Superior temporal gyrus (tissue), 1 donor: ENCODE results near the gene NAA38.
A peak's percentile ranks its signal among the peaks of the same experiment; 100 is the strongest.
"Not testable (repeated sequence)": the region's sequence is repeated elsewhere in the genome, so short reads cannot be mapped to it uniquely, and the experiment has no call there.

Experiments
- DNase-seq: peaks from one replicate; pipeline ENCODE4 v3.0.0-alpha.2; 2016; ENCODE audit errors: extremely low spot score

Gene NAA38

DNA sequence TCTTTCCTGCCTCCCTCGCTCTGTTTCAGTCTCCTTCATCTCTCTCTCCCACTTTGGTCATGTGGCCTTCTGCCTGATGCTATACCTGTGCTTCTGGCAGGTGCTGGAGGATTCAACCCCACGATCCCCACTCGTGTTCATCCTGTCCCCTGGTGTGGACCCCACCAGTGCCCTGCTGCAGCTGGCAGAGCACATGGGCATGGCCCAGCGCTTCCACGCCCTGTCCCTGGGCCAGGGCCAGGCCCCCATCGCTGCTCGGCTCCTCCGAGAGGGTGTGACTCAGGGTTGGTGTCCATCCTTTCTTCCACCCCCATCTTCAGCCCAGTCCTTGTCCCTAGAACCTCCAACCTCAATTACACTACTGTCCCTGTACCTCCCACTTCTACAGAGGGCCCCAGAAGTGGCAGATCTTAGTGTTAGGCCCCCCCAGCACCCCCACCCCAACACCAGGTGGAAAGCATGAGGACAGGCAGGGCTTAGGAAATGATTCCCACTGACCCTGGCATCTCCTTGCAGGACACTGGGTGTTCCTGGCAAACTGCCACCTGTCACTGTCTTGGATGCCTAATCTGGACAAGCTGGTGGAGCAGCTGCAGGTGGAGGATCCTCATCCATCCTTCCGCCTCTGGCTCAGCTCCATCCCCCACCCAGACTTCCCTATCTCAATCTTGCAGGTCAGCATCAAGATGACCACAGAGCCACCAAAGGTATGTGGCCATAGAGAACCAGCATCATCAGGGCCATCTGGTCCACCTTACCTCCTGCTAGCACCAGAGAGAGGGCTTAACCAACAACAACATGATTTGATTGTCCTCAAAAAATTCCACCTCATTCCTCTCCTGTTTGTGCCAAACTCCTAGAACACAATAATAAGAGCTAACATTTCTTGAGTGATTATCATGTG lies 33.1 kb downstream of the NAA38 start:
- peak; percentile 9 for DNase-seq

GRCh38 chr17:7823581-7824001 lies 33.8 kb downstream of the NAA38 start:
- DNase-seq = no peak

DNA sequence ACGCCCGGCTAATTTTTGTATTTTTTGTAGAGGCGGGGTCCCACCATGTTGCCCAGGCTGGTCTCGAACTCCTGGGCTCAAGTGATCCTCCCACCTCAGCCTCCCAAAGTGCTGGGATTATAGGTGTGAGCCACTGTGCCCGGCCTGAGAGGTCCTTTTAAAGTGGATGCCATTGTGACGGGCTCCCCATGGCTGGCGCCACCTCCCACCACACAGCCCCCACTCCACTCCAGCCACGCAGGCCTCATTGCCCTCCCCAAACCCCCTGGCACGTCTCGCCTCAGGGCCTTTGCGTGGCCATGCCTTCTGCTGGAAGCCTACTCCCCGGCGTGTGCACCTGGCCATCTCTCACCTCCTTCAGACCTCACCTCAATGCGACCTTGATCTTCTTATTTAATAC lies 35.2 kb downstream of the NAA38 start:
- DNase-seq = no peak

- no peak for DNase-seq
These were observed 37.1 kb downstream of the NAA38 start for GRCh38 chr17:7820231-7820630.

DNA sequence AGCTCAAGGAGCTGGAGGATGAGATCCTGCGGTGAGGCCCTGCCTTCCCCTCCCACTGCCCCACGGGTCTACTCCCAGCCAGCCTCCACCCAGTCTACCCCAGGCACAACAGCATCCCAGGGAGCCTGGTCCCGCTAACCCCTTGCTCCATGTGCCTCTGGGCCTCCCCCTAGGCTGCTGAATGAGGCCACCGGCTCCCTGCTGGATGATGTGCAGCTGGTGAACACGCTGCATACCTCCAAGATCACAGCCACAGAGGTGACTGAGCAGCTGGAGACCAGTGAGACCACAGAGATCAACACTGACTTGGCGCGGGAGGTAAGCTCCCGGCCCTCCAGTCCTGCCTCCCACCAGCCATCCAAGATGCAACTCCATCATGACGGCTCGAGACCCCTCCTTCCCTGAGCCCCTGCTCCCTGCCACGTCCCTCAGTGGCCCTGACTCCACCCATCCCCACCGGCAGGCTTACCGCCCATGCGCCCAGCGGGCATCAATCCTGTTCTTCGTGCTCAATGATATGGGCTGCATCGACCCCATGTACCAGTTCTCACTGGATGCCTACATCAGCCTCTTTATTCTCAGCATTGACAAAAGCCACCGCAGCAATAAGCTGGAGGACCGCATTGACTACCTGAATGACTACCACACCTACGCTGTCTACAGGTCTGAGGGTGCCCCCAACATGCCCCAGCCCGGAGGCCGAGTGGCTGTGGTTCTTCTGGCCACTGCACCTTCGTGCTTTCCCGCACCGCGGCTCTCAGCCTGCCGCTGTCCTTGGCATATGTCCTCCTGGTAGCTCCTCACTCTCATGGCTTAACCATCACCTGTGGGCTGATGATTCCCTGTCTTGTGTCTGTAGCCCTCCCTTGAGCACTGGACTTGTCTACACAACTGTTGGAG lies 38.4 kb downstream of the NAA38 start:
- DNase-seq = no peak

GRCh38 chr17:7818026-7818425 lies 39.3 kb downstream of the NAA38 start:
- no peak for DNase-seq

DNA sequence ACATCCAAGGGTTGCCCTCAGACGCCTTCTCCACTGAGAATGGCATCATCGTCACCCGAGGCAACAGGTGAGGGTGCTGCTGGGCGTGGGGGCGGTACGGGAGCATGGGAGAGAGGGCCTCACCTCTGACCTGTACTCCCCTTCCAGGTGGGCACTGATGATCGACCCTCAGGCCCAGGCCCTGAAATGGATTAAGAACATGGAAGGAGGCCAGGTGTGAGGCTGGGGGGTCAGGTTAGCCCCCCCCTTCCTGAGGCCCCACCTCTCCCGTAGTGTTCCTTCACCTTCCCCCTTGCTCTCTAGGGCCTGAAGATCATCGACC lies 39.8 kb downstream of the NAA38 start:
- DNase-seq = no peak

DNA sequence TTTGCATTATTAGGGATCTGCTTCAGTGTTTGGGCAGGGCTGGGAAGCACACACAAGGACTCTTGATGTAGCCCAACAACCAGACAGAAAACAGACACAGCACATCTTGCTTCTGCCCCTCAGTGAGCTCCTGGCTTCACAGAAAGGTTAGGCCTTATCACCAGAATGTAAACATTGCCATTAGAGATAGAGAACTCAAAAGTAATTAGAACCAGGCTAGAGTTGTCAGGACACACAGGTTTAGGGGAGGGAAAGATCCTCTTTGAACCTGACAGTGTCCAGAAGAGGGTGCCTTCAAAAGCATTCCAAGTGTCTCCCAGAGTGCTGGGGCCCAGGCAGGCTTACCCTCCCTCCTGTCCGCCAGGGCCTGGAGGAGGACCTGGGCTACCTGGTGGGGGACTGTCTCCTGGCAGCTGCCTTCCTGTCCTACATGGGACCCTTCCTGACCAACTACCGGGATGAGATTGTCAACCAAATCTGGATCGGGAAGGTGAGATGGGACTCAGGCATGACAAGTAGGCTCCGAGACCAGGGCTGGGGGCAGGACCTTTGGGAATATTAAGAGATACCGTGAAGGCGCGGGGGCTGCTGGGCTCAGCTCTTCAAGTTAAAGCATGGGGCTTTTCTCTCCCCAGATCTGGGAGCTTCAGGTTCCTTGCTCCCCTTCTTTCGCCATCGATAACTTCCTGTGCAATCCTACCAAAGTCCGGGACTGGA lies 40.3 kb downstream of the NAA38 start:
- no peak for DNase-seq

DNA sequence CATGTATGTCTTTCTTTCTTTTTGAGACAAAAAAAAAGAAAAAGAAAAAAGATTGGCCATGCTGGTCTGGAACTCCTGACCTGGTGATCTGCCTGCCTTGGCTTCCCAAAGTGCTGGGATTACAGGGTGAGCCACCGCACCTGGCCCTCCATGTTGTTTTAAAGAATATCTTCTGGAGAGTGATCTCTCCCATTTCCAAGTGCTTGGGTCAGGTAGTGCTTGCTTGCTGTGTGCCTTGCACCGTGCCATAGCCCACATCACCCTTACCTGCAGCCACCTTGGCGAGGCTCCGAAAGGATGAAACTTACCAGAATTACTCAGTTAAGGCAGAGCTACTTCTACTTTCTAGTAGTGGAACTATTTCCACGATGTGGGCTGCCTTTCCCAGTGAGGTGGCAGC lies 42.4 kb downstream of the NAA38 start:
- DNase-seq = no peak

GRCh38 chr17:7811251-7811650 lies 46.1 kb downstream of the NAA38 start:
- DNase-seq = no peak

DNA sequence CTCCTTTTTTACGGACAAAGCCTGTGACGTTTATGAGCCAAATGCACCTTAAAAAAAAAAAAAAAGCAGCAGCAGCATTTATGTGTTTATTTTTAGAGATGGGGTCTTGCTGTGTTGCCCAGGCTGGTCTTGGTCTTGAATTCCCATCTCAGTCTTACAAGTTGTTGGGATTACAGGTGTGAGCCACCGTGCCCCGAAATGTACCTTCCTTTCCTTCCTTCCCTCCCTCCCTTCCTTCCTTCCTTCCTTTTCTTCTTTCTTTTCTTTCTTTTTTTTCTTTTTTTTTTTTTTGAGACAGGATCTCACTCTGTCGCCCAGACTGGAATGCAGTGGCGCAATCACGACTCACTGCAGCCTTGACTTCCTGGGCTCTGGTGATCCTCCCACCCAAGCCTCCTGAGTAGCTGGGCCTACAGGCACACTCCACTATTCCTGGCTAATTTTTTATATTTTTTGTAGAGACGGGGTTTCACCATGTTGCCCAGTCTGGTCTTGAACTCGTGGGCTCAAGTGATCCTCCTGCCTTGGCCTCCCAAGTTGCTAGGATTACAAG lies 47.5 kb downstream of the NAA38 start:
- DNase-seq = not testable (repeated sequence)

DNA sequence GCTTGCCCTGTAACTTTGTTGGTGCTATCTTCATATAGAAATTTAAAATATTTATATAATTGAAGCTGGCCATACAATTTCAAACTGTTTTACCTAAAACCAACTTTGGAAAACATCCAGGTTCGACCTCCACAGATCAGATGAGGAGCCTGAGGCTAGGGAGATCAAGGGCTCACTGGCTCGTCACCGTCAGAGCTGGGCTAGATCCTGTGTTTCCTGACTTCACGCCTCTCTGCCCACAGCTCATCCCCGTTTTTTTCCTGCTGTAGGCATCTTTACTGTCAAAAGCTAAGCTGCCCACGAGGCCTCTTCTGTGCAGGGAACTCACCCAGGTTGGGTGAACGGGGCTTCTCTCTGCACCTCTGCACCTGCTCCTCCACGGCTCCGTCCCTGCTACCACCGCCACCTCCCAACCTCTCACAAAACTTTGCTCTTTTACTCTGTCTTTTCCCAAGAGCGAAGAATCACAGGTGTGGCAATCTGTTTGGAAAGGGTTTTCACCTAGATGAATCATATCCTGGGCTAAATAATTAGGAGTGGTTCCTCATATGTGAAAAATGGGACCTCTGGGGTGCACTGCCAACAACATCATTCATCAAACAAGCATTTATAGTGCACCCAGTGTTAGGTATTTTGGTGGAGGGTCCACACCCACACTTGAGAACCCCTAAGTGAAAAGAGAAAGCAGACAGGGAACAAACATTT lies 48.1 kb downstream of the NAA38 start:
- no peak for DNase-seq

DNA sequence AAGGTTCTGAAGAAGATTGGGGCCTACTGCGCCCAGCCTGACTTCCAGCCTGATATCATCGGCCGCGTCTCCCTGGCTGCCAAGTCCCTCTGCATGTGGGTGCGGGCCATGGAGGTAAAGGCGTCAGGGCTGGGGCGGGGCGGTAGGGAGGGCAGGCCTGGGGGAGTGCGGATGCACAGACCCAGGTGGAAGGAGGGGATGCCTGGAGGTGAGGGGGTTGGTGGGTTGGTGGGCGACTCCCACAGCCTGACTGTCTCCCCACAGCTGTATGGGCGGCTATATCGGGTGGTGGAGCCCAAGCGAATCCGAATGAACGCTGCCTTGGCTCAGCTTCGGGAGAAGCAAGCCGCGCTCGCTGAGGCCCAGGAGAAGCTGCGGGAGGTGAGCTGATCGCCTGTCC lies 50.2 kb downstream of the NAA38 start:
- DNase-seq = no peak
